Activated naive CD4-positive, alpha-beta T cell treated with anti-CD3 and anti-CD28 coated beads, Interleukin-2, amount 10 ng/mL, durations not matched to agents 7 days and 5 days (primary cell): Measurements from ENCODE around the gene SLC28A1.

ENCODE experiments used
- CTCF ChIA-PET: fragments of 350-600 bp; sonication (Branson Sonifier 250); formaldehyde crosslinking; loops from one replicate; lab custom pipeline; 2021; ENCODE audit warnings: antibody characterized with exemption; lab: Charles Lee
- DNase-seq: peaks from one replicate; pipeline ENCODE4 v3.0.0-alpha.2; 2020
- H3K27ac Mint-ChIP-seq: one replicate; pipeline ENCODE4 v1.8.0; 2021; ENCODE audit warnings: mild to moderate bottlenecking, moderate library complexity, mixed read lengths
- H3K27me3 Mint-ChIP-seq: one replicate; pipeline ENCODE4 v1.8.0; 2021; ENCODE audit warnings: mild to moderate bottlenecking, mixed read lengths
- H3K36me3 Mint-ChIP-seq: one replicate; pipeline ENCODE4 v1.8.0; 2021; ENCODE audit warnings: mixed read lengths
- H3K4me1 Mint-ChIP-seq: one replicate; pipeline ENCODE4 v1.8.0; 2021; ENCODE audit warnings: mixed read lengths
- H3K4me3 Mint-ChIP-seq: one replicate; pipeline ENCODE4 v1.8.0; 2021; ENCODE audit warnings: mild to moderate bottlenecking, moderate library complexity, mixed read lengths
- H3K9me3 Mint-ChIP-seq: one replicate; pipeline ENCODE4 v1.8.0; 2021; ENCODE audit warnings: mixed read lengths

Gene SLC28A1

DNA sequence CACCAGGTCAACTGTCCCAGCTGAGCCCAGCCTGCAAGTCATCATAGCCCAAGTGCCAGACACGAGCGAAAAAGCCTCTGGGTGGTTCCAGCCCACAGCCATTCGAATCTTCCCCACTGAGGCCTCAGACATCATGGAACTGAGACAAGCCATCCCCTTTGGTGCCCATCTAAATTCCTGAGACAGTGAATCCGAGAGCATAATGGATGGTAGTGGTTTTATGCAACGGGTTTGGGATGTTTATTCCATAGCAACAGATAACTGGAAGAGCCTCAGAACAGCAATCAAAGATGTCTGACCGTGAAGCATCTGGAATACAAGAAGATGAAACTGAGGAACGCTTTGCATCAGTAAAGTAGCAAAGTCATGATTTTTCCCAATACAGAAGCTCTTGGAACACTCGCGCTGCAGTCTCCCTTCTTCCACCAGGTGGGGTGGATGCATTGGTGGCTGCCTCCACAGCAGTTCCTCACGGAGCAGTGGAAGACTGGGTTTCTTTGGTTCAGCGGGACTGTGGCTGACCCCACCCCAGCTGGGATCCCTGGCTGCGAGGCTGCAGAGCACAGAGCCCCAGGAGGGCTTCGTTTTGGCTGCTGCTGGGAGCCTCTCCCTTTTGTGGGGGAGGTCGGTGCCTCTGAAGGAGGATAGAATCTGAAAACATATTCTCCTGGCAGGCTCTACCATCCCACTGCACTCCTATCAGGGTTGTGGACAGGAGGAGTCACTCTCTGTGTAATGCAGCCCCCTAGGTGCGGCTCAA, 70.8 kb downstream of the SLC28A1 start:
- CTCF ChIA-PET, result interaction anchor here (1.0 to 1.4 kb wide), 4 partner anchors 8 to 214 kb away, joined by 3 to 10 read pairs (median 4); no protein-coding TSS in a partner anchor
- DNase-seq, result peak; percentile 48
- Mint-ChIP-seq H3K4me3 (no peak overlapping the region), H3K27me3 (peaks cover 44% of the 10 kb centered on the region), H3K4me1 (peaks cover 4% of the 10 kb centered on the region), H3K9me3 (no peaks in the 10 kb centered on the region), H3K27ac (no peak overlapping the region), H3K36me3 (no peaks in the 10 kb centered on the region)

GRCh38 chr15:84956199-84956598, 71.7 kb downstream of the SLC28A1 start:
- no peak for DNase-seq
- Mint-ChIP-seq H3K27ac (no peak overlapping the region), H3K4me1 (peaks cover 4% of the 10 kb centered on the region), H3K36me3 (no peaks in the 10 kb centered on the region), H3K4me3 (no peak overlapping the region), H3K9me3 (no peaks in the 10 kb centered on the region), H3K27me3 (peaks cover 37% of the 10 kb centered on the region)
- CTCF ChIA-PET, result interaction anchor here (0.9 kb wide), 1 partner anchor 9 kb away, joined by 3 read pairs; no protein-coding TSS in a partner anchor

- CTCF ChIA-PET, result no interaction called here
- Mint-ChIP-seq H3K27ac (no peak overlapping the region), H3K36me3 (no peaks in the 10 kb centered on the region), H3K9me3 (no peaks in the 10 kb centered on the region), H3K4me3 (no peak overlapping the region), H3K27me3 (peaks cover 25% of the 10 kb centered on the region), H3K4me1 (peaks cover 4% of the 10 kb centered on the region)
- no peak for DNase-seq
These were observed 76.1 kb downstream of the SLC28A1 start for GRCh38 chr15:84960391-84961113.

GRCh38 chr15:84961114-84961452, 76.6 kb downstream of the SLC28A1 start:
- H3K27me3 Mint-ChIP-seq, result peaks cover 22% of the 10 kb centered on the region
- no peak overlapping the region for H3K27ac Mint-ChIP-seq
- no peak overlapping the region for H3K4me3 Mint-ChIP-seq
- H3K4me1 Mint-ChIP-seq, result peaks cover 4% of the 10 kb centered on the region
- no peak for DNase-seq
- H3K36me3 Mint-ChIP-seq, result no peaks in the 10 kb centered on the region
- no peaks in the 10 kb centered on the region for H3K9me3 Mint-ChIP-seq
- CTCF ChIA-PET, result no interaction called here

GRCh38 chr15:84961707-84962106, 77.2 kb downstream of the SLC28A1 start:
- Mint-ChIP-seq H3K4me3 (no peak overlapping the region), H3K4me1 (peaks cover 4% of the 10 kb centered on the region), H3K9me3 (peaks cover 3% of the 10 kb centered on the region), H3K36me3 (no peaks in the 10 kb centered on the region), H3K27ac (no peak overlapping the region), H3K27me3 (peaks cover 15% of the 10 kb centered on the region)
- CTCF ChIA-PET, result no interaction called here
- DNase-seq, result no peak

DNA sequence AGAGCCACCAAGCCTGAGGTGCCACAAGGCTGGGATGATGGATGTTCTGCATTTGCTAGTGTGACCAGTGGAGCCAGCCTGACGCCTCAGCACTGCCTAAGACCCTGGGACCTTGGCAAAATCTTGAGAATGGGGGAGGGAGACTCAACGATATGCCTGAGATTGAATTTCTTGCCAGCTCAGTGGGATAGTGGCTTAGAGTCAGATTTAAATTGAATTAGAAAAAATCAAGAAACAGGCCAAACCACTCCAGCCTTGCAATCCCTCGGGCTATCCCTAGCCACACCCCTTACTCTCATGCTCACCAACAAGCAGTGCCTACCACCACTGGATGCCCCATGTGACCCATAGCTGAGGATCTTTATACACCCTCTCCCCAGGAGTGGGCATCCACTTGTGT, 78.5 kb downstream of the SLC28A1 start:
- Mint-ChIP-seq H3K9me3 (peaks cover 3% of the 10 kb centered on the region), H3K36me3 (no peaks in the 10 kb centered on the region), H3K27ac (no peak overlapping the region), H3K4me1 (peaks cover 4% of the 10 kb centered on the region), H3K4me3 (no peak overlapping the region), H3K27me3 (peaks cover 18% of the 10 kb centered on the region)
- no peak for DNase-seq
- CTCF ChIA-PET, result interaction anchor here (1.1 kb wide), 1 partner anchor 81 kb away, joined by 3 read pairs; no protein-coding TSS in a partner anchor

GRCh38 chr15:84967380-84967779, 82.9 kb downstream of the SLC28A1 start:
- Mint-ChIP-seq H3K9me3 (peaks cover 3% of the 10 kb centered on the region), H3K36me3 (no peaks in the 10 kb centered on the region), H3K4me3 (no peak overlapping the region), H3K27me3 (peaks cover 32% of the 10 kb centered on the region), H3K4me1 (no peaks in the 10 kb centered on the region), H3K27ac (no peak overlapping the region)
- CTCF ChIA-PET, result no interaction called here
- no peak for DNase-seq

DNA sequence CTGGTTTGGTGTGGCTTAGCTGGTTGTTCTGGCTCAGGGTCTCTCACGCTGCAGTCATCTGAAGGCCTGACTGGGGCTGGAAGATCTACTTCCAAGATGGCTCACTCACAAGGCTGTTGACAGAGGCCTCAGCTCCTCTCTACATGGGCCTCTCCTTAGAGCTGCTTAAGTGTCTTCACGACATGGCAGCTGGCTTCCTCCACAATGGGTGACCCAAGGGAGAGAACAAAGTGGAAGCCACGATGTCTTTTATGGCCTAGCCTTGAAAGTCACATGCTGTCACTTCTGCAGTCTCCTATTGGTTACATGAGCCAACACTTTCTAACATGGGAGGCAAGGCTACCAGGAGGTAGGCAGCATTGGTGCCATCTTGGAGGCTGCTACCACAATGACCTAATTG, 83.8 kb downstream of the SLC28A1 start:
- Mint-ChIP-seq H3K9me3 (peaks cover 3% of the 10 kb centered on the region), H3K27me3 (peaks cover 36% of the 10 kb centered on the region), H3K36me3 (no peaks in the 10 kb centered on the region), H3K27ac (no peak overlapping the region), H3K4me1 (no peaks in the 10 kb centered on the region), H3K4me3 (no peak overlapping the region)
- CTCF ChIA-PET, result interaction anchor here (1.1 kb wide), 1 partner anchor 201 kb away, joined by 3 read pairs; no protein-coding TSS in a partner anchor
- DNase-seq, result no peak

DNA sequence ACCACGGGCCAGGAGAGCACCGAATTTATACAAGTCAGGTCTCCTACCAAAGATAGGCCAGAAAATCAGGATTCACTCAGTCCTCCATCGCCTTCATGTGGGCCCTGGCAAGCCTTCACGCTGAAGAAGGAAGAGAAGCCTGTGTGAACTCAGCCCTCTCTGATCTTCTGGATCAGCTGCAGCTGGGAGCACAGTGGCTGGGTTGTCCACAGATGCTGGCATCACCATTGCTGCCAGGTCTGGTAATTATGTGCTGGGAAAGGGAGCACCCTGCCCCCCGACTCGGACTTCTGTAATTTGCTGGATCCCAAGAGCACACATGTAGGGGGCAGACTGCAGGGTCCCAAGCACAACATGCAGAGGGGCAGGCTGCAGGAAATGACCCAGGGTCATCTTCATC, 84.8 kb downstream of the SLC28A1 start:
- no peak overlapping the region for H3K27ac Mint-ChIP-seq
- H3K36me3 Mint-ChIP-seq, result no peaks in the 10 kb centered on the region
- DNase-seq, result no peak
- H3K27me3 Mint-ChIP-seq, result peaks cover 36% of the 10 kb centered on the region
- CTCF ChIA-PET, result interaction anchor here (1.1 kb wide), 1 partner anchor 200 kb away, joined by 3 read pairs; no protein-coding TSS in a partner anchor
- H3K4me1 Mint-ChIP-seq, result no peaks in the 10 kb centered on the region
- H3K9me3 Mint-ChIP-seq, result peaks cover 3% of the 10 kb centered on the region
- no peak overlapping the region for H3K4me3 Mint-ChIP-seq

DNA sequence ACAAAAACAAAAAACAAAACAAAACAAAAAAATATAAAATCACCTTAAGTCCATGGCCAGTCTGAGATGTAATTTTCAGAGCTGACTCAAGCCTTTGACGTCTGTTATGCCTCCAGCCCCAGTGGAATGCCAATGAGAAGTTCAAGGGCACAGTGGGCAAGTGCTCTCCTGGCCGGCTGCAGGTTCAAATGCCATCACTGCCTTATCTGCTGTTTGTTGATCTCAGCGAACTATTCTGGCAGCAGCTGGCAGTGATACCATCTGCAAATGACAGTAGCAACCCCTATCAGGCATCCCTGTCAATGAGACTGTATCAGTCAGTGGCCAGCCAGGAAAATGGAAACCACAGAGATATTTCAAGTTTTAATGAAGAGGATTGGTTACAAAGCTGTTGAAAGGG, 86.4 kb downstream of the SLC28A1 start:
- no peaks in the 10 kb centered on the region for H3K36me3 Mint-ChIP-seq
- no peak overlapping the region for H3K4me3 Mint-ChIP-seq
- CTCF ChIA-PET, result interaction anchor here (1.4 kb wide), 1 partner anchor 43 kb away, joined by 4 read pairs; no protein-coding TSS in a partner anchor
- H3K27me3 Mint-ChIP-seq, result peaks cover 36% of the 10 kb centered on the region
- no peak for DNase-seq
- H3K4me1 Mint-ChIP-seq, result no peaks in the 10 kb centered on the region
- H3K27ac Mint-ChIP-seq, result no peak overlapping the region
- peaks cover 3% of the 10 kb centered on the region for H3K9me3 Mint-ChIP-seq

- Mint-ChIP-seq H3K4me1 (peaks cover 3% of the 10 kb centered on the region), H3K27me3 (peaks cover 49% of the 10 kb centered on the region), H3K36me3 (no peaks in the 10 kb centered on the region), H3K4me3 (no peak overlapping the region), H3K9me3 (no peaks in the 10 kb centered on the region), H3K27ac (no peak overlapping the region)
- no peak for DNase-seq
- CTCF ChIA-PET, result interaction anchor here (0.7 to 1.3 kb wide), 2 partner anchors 14 to 95 kb away, joined by 3 to 4 read pairs; no protein-coding TSS in a partner anchor
These were observed 89.3 kb downstream of the SLC28A1 start for GRCh38 chr15:84973492-84974460.

GRCh38 chr15:84975871-84976351, 91.4 kb downstream of the SLC28A1 start:
- DNase-seq, result no peak
- H3K27me3 Mint-ChIP-seq, result peaks cover 51% of the 10 kb centered on the region
- H3K36me3 Mint-ChIP-seq, result no peaks in the 10 kb centered on the region
- no peak overlapping the region for H3K27ac Mint-ChIP-seq
- CTCF ChIA-PET, result no interaction called here
- H3K4me1 Mint-ChIP-seq, result peaks cover 15% of the 10 kb centered on the region
- no peaks in the 10 kb centered on the region for H3K9me3 Mint-ChIP-seq
- H3K4me3 Mint-ChIP-seq, result no peak overlapping the region

DNA sequence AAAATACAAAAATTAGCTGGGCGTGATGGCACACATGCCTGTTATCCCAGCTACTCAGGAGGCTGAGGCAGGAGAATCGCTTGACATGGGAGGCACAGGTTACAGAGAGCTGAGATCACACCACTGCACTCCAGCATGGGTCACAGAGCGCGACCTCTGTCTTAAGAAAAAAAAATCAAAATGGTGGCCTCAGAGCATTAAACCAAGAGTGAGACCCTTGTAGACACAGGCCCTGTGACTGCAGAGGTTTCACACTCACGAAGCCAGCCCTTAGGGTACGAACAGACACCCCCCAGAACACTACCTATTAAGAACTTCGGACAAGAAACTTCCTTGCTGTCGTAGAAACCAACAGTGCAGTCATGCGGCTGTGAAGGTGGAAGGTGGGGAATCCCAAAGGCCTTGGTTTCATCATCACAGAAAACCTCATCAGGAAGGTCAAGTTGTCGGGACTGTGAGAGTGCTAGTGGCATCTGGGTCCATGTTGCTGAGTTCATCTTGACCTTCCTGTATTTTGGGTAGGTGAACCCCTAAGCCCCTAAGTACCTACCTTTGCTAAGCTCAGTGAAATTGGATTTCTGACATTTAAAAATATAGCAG, 92.4 kb downstream of the SLC28A1 start:
- CTCF ChIA-PET, result no interaction called here
- Mint-ChIP-seq H3K4me3 (no peak overlapping the region), H3K4me1 (peaks cover 15% of the 10 kb centered on the region), H3K9me3 (no peaks in the 10 kb centered on the region), H3K27ac (no peak overlapping the region), H3K27me3 (peaks cover 43% of the 10 kb centered on the region), H3K36me3 (no peaks in the 10 kb centered on the region)
- DNase-seq, result no peak
